ENCODE measurements around the gene MRGPRF. TPM values are rescaled to one million over a fixed set of nuclear protein-coding genes. Genes with fewer than 3 reads are reported as not detected.

MRGPRF gene
- total and polyA plus RNA-seq, 7 donors = 1.7 to 3.8 (median 2.7) TPM

GRCh38 chr11:68965901-68966853, 46.9 kb downstream of the MRGPRF start:
- Histone ChIP-seq H3K9me3 (no peaks in the 10 kb centered on the region), H3K36me3 (ENCODE audit: insufficient read depth in 1 of 2, low read depth in 1 of 2) (no peaks in the 10 kb centered on the region), H3K27me3 (ENCODE audit: insufficient read depth in 3 of 3, low read length in 2 of 3) (peaks cover 0 to 20% (median 5%) of the 10 kb centered on the region in 3 donors), H3K4me3 (no peak overlapping the region), H3K4me1 (no peaks in the 10 kb centered on the region), H3K27ac (no peak overlapping the region)
- TF ChIP-seq CTCF (IDR thresholded peaks at IDR 0.05) = no peak
- ATAC-seq = no peak
- intact Hi-C loops (cut with DNase I) = no loop called here
- WGBS, 3 donors = 33 to 47% (median 36%) methylated on average over 15 of the region's 15 CpGs
- DNase-seq = no peak

- peaks cover 0 to 24% (median 5%) of the 10 kb centered on the region in 3 donors for H3K27me3 ChIP-seq (ENCODE audit: insufficient read depth in 3 of 3, low read length in 2 of 3)
- intact Hi-C loops (cut with DNase I) = no loop called here
- TF ChIP-seq CTCF (IDR thresholded peaks at IDR 0.05) = no peak
- 80 to 89% (median 84%) methylated on average over 3 of the region's 3 CpGs for WGBS, 3 donors
- no peaks in the 10 kb centered on the region for H3K36me3 ChIP-seq (ENCODE audit: insufficient read depth in 1 of 2, low read depth in 1 of 2)
- no peaks in the 10 kb centered on the region for H3K9me3 ChIP-seq
- DNase-seq = no peak
- peak in 1 of 4 donors; percentile 35 for ATAC-seq
- H3K27ac ChIP-seq = no peak overlapping the region
- no peaks in the 10 kb centered on the region for H3K4me1 ChIP-seq
- H3K4me3 ChIP-seq = no peak overlapping the region
These were observed 49.3 kb downstream of the MRGPRF start for GRCh38 chr11:68963779-68964178.

GRCh38 chr11:68962527-68963250, 50.4 kb downstream of the MRGPRF start:
- TF ChIP-seq CTCF (IDR thresholded peaks at IDR 0.05) = no peak
- intact Hi-C loops (cut with DNase I) = no loop called here
- WGBS, 3 donors = 49 to 57% (median 56%) methylated on average over 15 to 16 of the region's 16 CpGs
- ATAC-seq (no peak), DNase-seq (no peak)
- no peak overlapping the region for H3K4me3 ChIP-seq
- H3K27me3 ChIP-seq (ENCODE audit: insufficient read depth in 3 of 3, low read length in 2 of 3) = peaks cover 0 to 16% (median 3%) of the 10 kb centered on the region in 3 donors
- no peak overlapping the region for H3K27ac ChIP-seq
- no peaks in the 10 kb centered on the region for H3K36me3 ChIP-seq (ENCODE audit: insufficient read depth in 1 of 2, low read depth in 1 of 2)
- H3K4me1 ChIP-seq = no peaks in the 10 kb centered on the region
- H3K9me3 ChIP-seq = peaks cover 4% of the 10 kb centered on the region

- intact Hi-C loops (cut with DNase I) = no loop called here
- Histone ChIP-seq H3K27ac (no peak overlapping the region), H3K36me3 (ENCODE audit: insufficient read depth in 1 of 2, low read depth in 1 of 2) (no peaks in the 10 kb centered on the region), H3K27me3 (ENCODE audit: insufficient read depth in 3 of 3, low read length in 2 of 3) (peaks cover 0 to 13% (median 3%) of the 10 kb centered on the region in 3 donors), H3K4me1 (no peaks in the 10 kb centered on the region), H3K4me3 (no peak overlapping the region), H3K9me3 (peaks cover 4% of the 10 kb centered on the region)
- 49 to 65% (median 64%) methylated on average over 8 of the region's 8 CpGs for WGBS, 3 donors
- DNase-seq (peak in 1 of 2 donors; percentile 31), ATAC-seq (no peak)
- TF ChIP-seq CTCF (IDR thresholded peaks at IDR 0.05) = no peak
These were observed 51.8 kb downstream of the MRGPRF start for GRCh38 chr11:68961245-68961644.

Measured in psoas muscle (tissue), 8 donors.